Measurements from ENCODE around the gene APC2. TPM values are rescaled to one million over a fixed set of nuclear protein-coding genes. Genes with fewer than 3 reads are reported as not detected.
"Not testable (repeated sequence)": the region's sequence is repeated elsewhere in the genome, so short reads cannot be mapped to it uniquely, and the experiment has no call there.

APC2 gene
- total RNA-seq, 1 donor from 2014 or later, result 0.26 TPM

GRCh38 chr19:1510807-1511206 lies 60.9 kb downstream of the APC2 start:
- DNase-seq (ENCODE audit: low read depth, low spot score), result no peak

DNA sequence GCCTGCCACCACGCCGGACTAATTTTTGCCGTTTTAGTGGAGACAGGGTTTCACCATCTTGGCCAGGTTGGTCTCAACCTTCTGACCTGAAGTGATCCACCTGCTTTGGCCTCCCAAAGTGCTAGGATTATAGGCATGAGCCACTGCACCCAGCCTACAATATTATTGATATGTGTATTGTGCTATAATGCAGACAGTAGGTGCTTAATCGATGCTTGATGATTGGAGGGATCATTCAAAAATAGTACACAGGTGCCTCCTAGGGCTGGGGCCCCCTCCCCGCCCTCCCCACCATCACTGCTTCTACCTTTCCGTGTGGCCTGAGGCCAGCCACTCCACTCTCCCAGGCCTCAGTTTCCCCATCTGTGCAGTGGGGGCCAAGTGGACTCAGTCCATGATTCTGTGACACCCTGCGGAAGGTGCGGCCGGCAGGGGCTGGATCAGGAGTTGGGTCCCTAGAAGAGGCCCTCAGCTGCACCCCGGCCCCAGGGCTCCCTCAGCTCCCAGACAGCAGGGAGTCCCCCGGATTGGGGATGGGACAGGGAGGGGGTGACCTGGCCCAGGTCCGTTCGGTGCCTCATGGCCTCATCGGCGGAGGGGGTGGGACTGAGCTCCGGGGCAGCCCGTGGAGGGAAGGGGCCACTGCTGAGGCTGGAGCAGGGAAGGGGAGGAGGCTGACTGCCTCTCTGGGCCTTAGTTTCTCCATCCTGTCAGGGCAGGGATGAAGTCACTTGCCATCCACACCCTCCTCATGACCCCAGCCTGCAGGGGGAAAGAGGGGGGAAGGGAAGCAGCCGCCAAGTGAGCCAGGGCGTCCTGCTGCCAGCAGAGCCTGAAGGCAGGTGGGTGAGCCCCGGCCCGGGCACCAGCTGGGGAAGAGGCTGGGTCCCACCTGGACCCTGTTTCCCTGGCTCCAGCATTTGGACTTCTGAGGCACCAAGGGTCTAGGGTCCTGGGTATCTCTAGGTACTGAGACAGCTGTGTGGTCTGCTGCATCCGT lies 61.7 kb downstream of the APC2 start:
- DNase-seq (ENCODE audit: low read depth, low spot score), result no peak

DNA sequence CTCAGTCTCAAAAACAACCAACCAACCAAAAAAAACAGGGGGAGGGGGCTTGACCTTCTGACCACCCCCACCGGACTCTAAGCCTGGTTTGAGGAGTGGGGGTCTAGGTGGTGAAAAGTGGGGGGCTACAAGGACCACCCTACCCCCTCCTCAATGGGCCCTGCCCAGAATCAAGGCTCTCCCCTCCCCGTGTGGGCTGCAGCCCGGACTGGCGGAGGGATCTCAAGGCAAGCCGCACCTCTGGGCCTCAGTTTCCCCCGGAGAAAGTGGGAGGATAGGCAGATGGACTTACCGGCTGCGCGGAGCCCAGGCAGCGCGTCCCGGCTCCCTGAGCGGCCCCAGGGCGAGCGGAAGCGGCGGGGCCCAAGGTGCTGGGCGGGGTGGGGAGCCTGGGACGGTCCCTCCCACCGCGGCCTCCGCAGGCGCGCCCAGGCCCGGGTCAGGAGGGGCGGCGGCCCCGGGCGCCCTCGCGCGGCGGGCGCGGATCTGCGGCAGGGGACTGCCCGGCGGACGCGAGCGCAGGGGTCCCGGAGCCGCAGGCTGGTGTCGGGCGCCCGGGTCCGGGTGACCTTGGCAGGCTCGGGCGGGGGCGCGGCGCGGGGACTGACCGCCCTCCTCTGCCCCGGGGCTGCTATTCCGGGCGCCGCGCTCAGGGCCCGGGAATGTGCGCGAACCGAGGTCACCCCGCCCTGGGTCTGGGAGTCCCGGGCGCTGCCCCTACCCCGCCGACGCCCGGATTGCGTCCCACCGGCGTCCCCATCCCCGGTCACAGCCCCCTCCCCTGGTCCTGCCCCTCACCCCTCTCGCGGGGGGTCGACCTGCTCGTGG lies 63.0 kb downstream of the APC2 start, which contains the start of gene ADAMTSL5:
Gene ADAMTSL5, minus strand, starts transcription at position 349 of the 828 bp plus-strand sequence. CDS start 2,076 bp downstream, outside the sequence.
- no peak for DNase-seq (ENCODE audit: low read depth, low spot score)

GRCh38 chr19:1513499-1514294 lies 63.8 kb downstream of the APC2 start:
- DNase-seq (ENCODE audit: low read depth, low spot score), result no peak

- DNase-seq (ENCODE audit: low read depth, low spot score), result no peak
These were observed 64.4 kb downstream of the APC2 start for GRCh38 chr19:1514295-1514661.

DNA sequence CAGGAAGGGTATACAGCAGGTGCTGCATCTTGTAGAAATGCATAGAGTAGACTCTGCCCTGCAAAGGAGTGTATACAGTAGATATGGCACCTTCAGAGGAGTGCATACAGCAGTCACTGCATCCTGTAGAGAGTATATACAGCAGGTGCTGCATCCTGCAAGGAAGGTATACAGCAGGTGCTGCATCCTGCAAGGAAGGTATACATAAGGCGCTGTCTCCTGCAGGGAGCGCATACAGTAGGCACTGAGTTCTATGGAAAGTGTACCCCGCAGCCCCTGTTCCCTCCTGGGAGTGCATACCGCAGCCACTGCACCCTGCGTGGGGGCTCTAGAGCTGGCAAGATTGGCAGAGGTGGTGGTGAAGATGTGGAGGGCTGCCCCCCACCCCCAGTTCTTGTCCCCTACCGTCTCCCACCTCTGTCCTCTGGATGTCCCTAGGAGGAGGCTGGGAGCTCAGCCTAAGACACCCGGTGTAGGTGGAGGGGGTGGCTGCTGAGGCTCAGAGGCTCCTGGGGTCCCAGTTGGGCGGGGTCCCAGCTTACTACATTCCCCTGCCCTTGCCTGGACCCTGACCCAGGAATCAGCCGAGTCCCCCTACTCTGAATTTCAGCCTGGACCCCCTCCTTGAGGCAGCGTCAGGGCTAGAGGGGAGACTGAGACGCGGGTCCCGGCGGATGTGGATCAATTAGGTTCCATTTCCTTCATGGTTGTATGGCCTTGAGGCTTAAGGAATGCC lies 65.2 kb downstream of the APC2 start:
- DNase-seq (ENCODE audit: low read depth, low spot score), result no peak

GRCh38 chr19:1516395-1516753 lies 66.5 kb downstream of the APC2 start:
- no peak for DNase-seq (ENCODE audit: low read depth, low spot score)

DNA sequence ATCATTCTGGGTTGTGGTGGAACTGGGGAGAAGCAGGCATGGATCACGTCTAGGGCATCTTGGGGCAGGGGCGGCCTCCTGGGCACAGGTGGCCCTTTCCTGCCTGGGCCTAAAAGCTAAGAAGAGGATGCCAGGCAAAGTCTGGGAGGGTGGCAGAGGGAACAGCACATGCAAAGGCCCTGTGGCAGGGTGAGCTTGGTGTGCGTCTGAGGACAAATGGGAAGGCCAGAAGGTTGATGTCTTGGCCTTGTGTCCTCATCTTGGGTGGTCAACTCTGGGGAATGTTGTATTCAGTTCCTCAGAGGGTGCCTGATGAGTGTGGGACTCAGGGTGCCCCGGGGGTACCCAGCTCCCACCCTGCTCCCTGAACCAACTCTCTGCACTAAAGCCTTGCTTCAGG lies 68.5 kb downstream of the APC2 start:
- no peak for DNase-seq (ENCODE audit: low read depth, low spot score)

DNA sequence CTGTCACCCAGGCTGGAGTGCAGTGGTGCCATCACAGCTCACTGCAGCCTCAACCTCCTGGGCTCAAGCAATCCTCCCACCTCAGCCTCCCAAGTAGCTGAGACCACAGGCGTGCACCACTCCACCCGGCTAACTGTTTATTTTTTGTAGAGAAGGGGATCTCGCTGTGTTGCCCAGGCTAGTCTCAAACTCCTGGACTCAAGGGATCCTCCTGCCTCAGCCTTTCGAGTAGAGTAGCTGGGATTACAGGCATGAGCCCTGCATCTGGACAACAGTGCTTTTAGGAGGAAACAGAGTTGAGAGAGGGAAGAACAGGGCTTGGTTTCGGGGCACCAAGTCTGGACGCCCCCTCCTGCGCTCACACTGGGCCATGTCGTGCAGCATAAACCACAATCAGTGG lies 69.9 kb downstream of the APC2 start:
- not testable (repeated sequence) for DNase-seq (ENCODE audit: low read depth, low spot score)

- DNase-seq (ENCODE audit: low read depth, low spot score), result no peak
These were observed 70.4 kb downstream of the APC2 start for GRCh38 chr19:1520203-1520780.

DNA sequence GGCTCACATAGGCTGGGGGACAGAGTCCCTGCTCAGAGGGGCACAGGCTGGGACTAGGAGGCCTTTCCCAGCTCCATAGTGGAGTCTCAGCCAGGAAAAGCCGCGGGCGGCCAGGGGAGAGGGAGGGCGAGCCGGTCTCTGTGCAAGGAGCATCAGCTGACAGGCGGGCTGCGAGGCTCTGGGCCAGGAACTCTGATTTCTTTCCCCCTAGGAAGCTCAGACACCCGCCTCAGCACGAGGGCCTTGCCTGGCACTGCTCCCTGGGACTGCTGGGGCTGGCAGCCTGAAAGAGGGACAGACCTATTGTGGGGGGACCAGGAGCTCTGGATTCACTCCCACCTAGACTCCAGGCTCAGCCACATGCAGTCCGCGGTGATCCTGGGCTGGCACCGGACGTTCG lies 71.7 kb downstream of the APC2 start:
- no peak for DNase-seq (ENCODE audit: low read depth, low spot score)

DNA sequence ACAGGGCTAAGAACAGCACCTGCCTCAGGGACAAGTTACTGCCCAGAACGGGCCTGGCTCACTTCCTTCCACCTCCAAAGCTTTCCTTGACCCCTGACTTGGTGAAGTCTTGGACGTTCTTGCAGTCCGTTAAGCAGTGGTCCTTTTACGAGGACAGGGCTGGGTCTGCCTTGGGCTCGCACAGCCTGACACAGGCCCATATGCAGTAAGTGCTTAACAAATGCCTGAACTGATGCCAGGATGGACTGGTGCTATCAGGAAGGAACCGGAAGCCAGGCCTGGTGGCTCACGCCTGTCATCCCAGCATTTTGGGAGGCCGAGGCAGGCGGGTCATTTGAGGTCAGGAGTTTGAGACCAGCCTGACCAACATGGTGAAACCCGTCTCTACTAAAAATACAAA lies 72.1 kb downstream of the APC2 start:
- no peak for DNase-seq (ENCODE audit: low read depth, low spot score)

DNA sequence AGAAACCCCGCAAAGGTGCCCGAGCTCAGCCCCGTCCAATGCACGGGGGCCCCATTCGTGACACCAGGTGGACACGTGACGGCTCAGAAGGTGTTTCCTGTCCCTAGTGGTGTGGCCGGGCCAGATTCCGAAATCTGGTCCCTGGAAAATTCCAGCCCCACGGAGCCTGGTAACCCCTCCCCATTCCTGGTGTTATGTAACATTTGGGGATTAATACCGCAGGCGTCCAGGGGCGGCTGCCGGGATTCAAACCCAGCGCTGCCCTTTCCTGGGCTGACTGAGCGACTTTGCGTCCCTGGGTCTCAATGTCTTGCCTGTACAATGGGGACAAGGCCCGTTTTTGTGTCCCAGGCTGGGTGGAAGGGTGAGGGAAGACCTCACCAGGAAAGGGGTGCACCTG lies 72.9 kb downstream of the APC2 start:
- no peak for DNase-seq (ENCODE audit: low read depth, low spot score)

Other genes with a start within 250 kb of the APC2 start
- gene STK11, start 244.3 kb upstream of the APC2 start, total RNA-seq, result 100 and 131 TPM in 2 replicates
- gene CBARP, start 212.1 kb upstream of the APC2 start, total RNA-seq, result 2.1 and 2.2 TPM in 2 replicates
- 21.4 and 28.9 TPM in 2 replicates for gene ATP5F1D, start 208.4 kb upstream of the APC2 start, total RNA-seq
- 11.4 and 13.4 TPM in 2 replicates for gene MIDN, start 201.5 kb upstream of the APC2 start, total RNA-seq
- 99.5 and 247 TPM in 2 replicates for gene CIRBP, start 180.8 kb upstream of the APC2 start, total RNA-seq
- gene FAM174C, start 174.6 kb upstream of the APC2 start, total RNA-seq, result 19.1 and 26.0 TPM in 2 replicates
- gene EFNA2, start 164.2 kb upstream of the APC2 start, total RNA-seq, result 0.07 TPM in 1 of 2 replicates, not detected in the other
- 51.7 and 68.7 TPM in 2 replicates for gene NDUFS7, start 66.2 kb upstream of the APC2 start, total RNA-seq
- 12.3 and 25.5 TPM in 2 replicates for gene GAMT, start 48.6 kb upstream of the APC2 start, total RNA-seq
- gene DAZAP1, start 42.5 kb upstream of the APC2 start, total RNA-seq, result 94.8 and 106 TPM in 2 replicates
- gene RPS15, start 11.7 kb upstream of the APC2 start, total RNA-seq, result 343 and 371 TPM in 2 replicates
- gene C19orf25, start 29.1 kb downstream of the APC2 start, total RNA-seq, result 17.5 and 18.5 TPM in 2 replicates
- gene PCSK4, start 40.2 kb downstream of the APC2 start, total RNA-seq, result 0.59 and 0.92 TPM in 2 replicates
- 0.53 and 0.60 TPM in 2 replicates for gene REEP6, start 41.1 kb downstream of the APC2 start, total RNA-seq
- 0.04 and 0.07 TPM in 2 replicates for gene ADAMTSL5, start 62.9 kb downstream of the APC2 start, total RNA-seq
- gene PLK5, start 74.0 kb downstream of the APC2 start, total RNA-seq, result not detected in 2 replicates
- 90.1 and 97.9 TPM in 2 replicates for gene MEX3D, start 118.2 kb downstream of the APC2 start, total RNA-seq
- gene MBD3, start 142.7 kb downstream of the APC2 start, total RNA-seq, result 124 and 158 TPM in 2 replicates
- 81.8 and 81.9 TPM in 2 replicates for gene UQCR11, start 155.3 kb downstream of the APC2 start, total RNA-seq
- 147 and 150 TPM in 2 replicates for gene TCF3, start 202.5 kb downstream of the APC2 start, total RNA-seq

Data from pulmonary artery endothelial cell (primary cell).